ENCODE measurements around the gene RNF150. TPM values are rescaled to one million over a fixed set of nuclear protein-coding genes. Genes with fewer than 3 reads are reported as not detected.

Gene RNF150
- total and polyA plus RNA-seq, 2 of the 4 experiments (the other 2 are of a cell fraction): 6.2 to 18.1 TPM

GRCh38 chr4:140841186-140841585 is 292.1 kb downstream of the RNF150 start:
- Histone ChIP-seq H4K5ac (ENCODE audit: low read depth, low read length) (no peak overlapping the region), H2BK15ac (ENCODE audit: low read depth, low read length) (no peak overlapping the region), H3K27ac (ENCODE audit: insufficient read depth, low read length) (no peak overlapping the region), H2BK120ac (ENCODE audit: low read depth, low read length) (no peak overlapping the region), H2AK9ac (replicated peaks; ENCODE audit: low read depth, low read length, poor library complexity) (no peak overlapping the region), H4K8ac (ENCODE audit: low read depth in 2 of 2, low read length in 2 of 2) (no peak overlapping the region), H2AFZ (replicated peaks; ENCODE audit: low read length, poor library complexity) (no peak overlapping the region), H3K36me3 (ENCODE audit: control insufficient read depth, insufficient read depth, low read length) (no peaks in the 10 kb centered on the region), H4K20me1 (ENCODE audit: insufficient read depth, low read length) (no peaks in the 10 kb centered on the region), H3K4ac (ENCODE audit: low read depth, low read length) (no peak overlapping the region), H3K4me3 (ENCODE audit: insufficient read depth, low read depth, low read length) (no peak overlapping the region), H3K79me1 (ENCODE audit: low read depth in 1 of 2, low read length in 2 of 2) (no peaks in the 10 kb centered on the region), H3K9me3 (ENCODE audit: control insufficient read depth, insufficient read depth, low read length) (0 out of 2 replicates have a peak, but pooled peaks cover 2% of the 10 kb centered on the region), H3K9me1 (ENCODE audit: insufficient read depth, low read length) (no peaks in the 10 kb centered on the region), H2BK5ac (ENCODE audit: low read depth, low read length, poor library complexity, severe bottlenecking) (no peak overlapping the region), H3K9ac (ENCODE audit: low read depth, low read length) (no peak overlapping the region), H3K4me2 (ENCODE audit: low read depth, low read length) (no peak overlapping the region), H3K27me3 (ENCODE audit: control insufficient read depth, insufficient read depth, low read length) (peaks cover 12% of the 10 kb centered on the region), H3K23ac (ENCODE audit: low read depth, low read length) (no peak overlapping the region), H3K18ac (ENCODE audit: low read depth, low read length) (no peak overlapping the region), H3K4me1 (ENCODE audit: control insufficient read depth, insufficient read depth, low read length) (no peaks in the 10 kb centered on the region), H4K91ac (ENCODE audit: insufficient read depth, low read depth, low read length) (no peak overlapping the region), H3K56ac (ENCODE audit: extremely low read depth, insufficient read depth, low read length) (no peak overlapping the region), H2AK5ac (ENCODE audit: low read depth, low read length) (no peak overlapping the region), H2BK20ac (ENCODE audit: low read depth, low read length) (no peak overlapping the region), H3K14ac (replicated peaks; ENCODE audit: low read depth, low read length) (no peak overlapping the region)
- no CpG with 5 or more reads among the region's 2 CpGs for WGBS, 2 experiments (ENCODE audit: extremely low coverage in 2 of 2, insufficient read length in 1 of 2)
- ChIA-PET POLR2A (ENCODE audit: unreplicated experiment) (no interaction called here), CTCF (no interaction called here)
- no peak for ATAC-seq (ENCODE audit: low read depth)
- TF ChIP-seq NFE2L2 (IDR thresholded peaks at IDR 0.05; ENCODE audit: low read depth, low read length): no peak
- no peak for TF ChIP-seq USF2 (IDR thresholded peaks at IDR 0.05; ENCODE audit: low read depth, low read length)
- no peak for TF ChIP-seq CTCF (conservative IDR thresholded peaks at IDR 0.05; ENCODE audit: low read depth, low read length)
- TF ChIP-seq MAFK (IDR thresholded peaks at IDR 0.05; ENCODE audit: low read depth, low read length): no peak
- TF ChIP-seq CEBPB (IDR thresholded peaks at IDR 0.05; ENCODE audit: low read depth, low read length): no peak
- TF ChIP-seq MXI1 (IDR thresholded peaks at IDR 0.05; ENCODE audit: borderline replicate concordance, low read depth, low read length): no peak
- TF ChIP-seq RFX5 (IDR thresholded peaks at IDR 0.05; ENCODE audit: low read depth, low read length): no peak
- no peak for TF ChIP-seq MAZ (IDR thresholded peaks at IDR 0.05; ENCODE audit: borderline replicate concordance, low read depth, low read length)
- intact Hi-C loops (cut with micrococcal nuclease) (loop anchor here (10.0 kb wide), 1 partner anchor 1106 kb away; no protein-coding TSS in a partner anchor), in situ Hi-C loops (cut with MboI; ENCODE audit: low sequenced_read_pairs) (loop anchor here (25.0 kb wide), 1 partner anchor 479 kb away; the partner anchor contains the start of gene SCOC), dilution Hi-C loops (cut with HindIII; ENCODE audit: low sequenced_read_pairs, unreplicated experiment) (no loop called here)
- no TSS peak for BruUV-seq (replicated peaks)
- DNase-seq: no peak
